ENCODE data around the gene TFAP2B.

Gene TFAP2B

GRCh38 chr6:50785921-50786320 lies 32.8 kb upstream of the TFAP2B start:
- Histone ChIP-seq H3K4me2 (ENCODE audit: low read length) (no peak overlapping the region), H3K27ac (ENCODE audit: low read depth, low read length, poor library complexity, severe bottlenecking) (no peak overlapping the region), H3K36me3 (ENCODE audit: insufficient read depth, low read length) (no peaks in the 10 kb centered on the region), H3K79me2 (ENCODE audit: insufficient read depth, low read length) (no peaks in the 10 kb centered on the region), H3K9ac (ENCODE audit: low read length) (no peak overlapping the region), H2AFZ (ENCODE audit: low read length) (no peak overlapping the region), H3F3A (ENCODE audit: insufficient read depth, low read length) (no peaks in the 10 kb centered on the region), H3K4me1 (ENCODE audit: insufficient read depth, low read length, severe bottlenecking) (no peaks in the 10 kb centered on the region), H3K9me2 (ENCODE audit: low read depth, low read length) (no peaks in the 10 kb centered on the region), H3K9me3 (ENCODE audit: low read length) (no peaks in the 10 kb centered on the region), H3K27me3 (ENCODE audit: insufficient read depth, low read length) (no peaks in the 10 kb centered on the region), H4K20me1 (ENCODE audit: insufficient read depth, low read length) (no peaks in the 10 kb centered on the region), H3K4me3 (ENCODE audit: low read depth, low read length, poor library complexity, severe bottlenecking) (no peak overlapping the region)
- TF ChIP-seq CTCF (IDR thresholded peaks at IDR 0.05; ENCODE audit: low read length) (no peak), EZH2 (IDR thresholded peaks at IDR 0.05; ENCODE audit: borderline replicate concordance, low read length) (no peak)

DNA sequence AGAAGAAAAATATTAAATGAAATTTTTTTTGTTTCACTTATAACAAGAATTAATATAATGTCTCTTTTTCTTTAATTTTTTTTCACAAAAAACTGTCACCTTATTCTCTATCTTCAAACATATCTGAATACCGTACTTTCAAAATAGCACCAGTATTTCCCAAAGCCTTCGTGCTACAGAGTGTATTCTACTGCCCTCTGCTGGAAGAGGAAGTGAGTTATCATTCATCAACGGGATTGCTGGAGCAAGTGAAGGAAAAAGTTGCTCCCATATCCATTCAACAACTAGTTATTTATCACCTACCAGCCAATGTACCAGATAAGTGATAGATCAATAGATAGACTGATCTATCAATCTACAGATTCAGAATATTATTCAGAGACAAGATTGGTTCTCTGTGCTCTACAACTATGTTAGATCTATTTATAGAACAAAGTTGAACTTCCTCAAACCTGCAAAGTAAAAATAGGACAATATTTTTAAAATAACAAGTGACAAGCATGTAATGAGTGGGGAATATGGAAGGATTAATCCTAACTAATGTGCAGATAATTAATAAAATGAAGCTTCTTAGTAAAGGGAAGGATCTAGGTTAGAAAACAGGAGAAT lies 26.7 kb upstream of the TFAP2B start:
- Histone ChIP-seq H3K27me3 (ENCODE audit: insufficient read depth, low read length) (no peaks in the 10 kb centered on the region), H3K4me2 (ENCODE audit: low read length) (no peak overlapping the region), H3F3A (ENCODE audit: insufficient read depth, low read length) (no peaks in the 10 kb centered on the region), H2AFZ (ENCODE audit: low read length) (no peak overlapping the region), H3K9me3 (ENCODE audit: low read length) (no peaks in the 10 kb centered on the region), H3K4me3 (ENCODE audit: low read depth, low read length, poor library complexity, severe bottlenecking) (no peak overlapping the region), H3K9ac (ENCODE audit: low read length) (no peak overlapping the region), H3K79me2 (ENCODE audit: insufficient read depth, low read length) (no peaks in the 10 kb centered on the region), H3K4me1 (ENCODE audit: insufficient read depth, low read length, severe bottlenecking) (no peaks in the 10 kb centered on the region), H4K20me1 (ENCODE audit: insufficient read depth, low read length) (no peaks in the 10 kb centered on the region), H3K36me3 (ENCODE audit: insufficient read depth, low read length) (no peaks in the 10 kb centered on the region), H3K27ac (ENCODE audit: low read depth, low read length, poor library complexity, severe bottlenecking) (no peak overlapping the region), H3K9me2 (ENCODE audit: low read depth, low read length) (no peaks in the 10 kb centered on the region)
- TF ChIP-seq CTCF (IDR thresholded peaks at IDR 0.05; ENCODE audit: low read length) (peak; percentile 78), EZH2 (IDR thresholded peaks at IDR 0.05; ENCODE audit: borderline replicate concordance, low read length) (no peak)

DNA sequence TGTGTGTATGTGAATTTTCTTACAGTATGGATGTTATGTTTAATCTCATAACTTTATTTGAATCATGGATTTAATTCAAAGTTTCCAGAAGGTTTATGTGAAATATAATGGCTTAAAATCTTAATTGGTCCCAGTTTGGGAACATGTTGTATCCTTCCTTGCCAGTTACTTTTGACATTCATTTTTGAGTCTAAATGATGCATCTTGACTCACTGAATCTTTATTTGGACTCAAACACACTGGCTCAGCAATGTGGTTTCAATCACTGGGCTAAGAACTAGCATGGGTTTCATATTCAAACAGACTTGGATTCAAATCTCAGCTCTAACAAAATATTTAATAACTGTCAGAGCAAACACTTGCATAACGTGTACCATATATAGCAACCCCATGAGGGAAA lies 25.9 kb upstream of the TFAP2B start:
- H3K9me3 ChIP-seq (ENCODE audit: low read length), result no peaks in the 10 kb centered on the region
- H3K9ac ChIP-seq (ENCODE audit: low read length), result no peak overlapping the region
- no peaks in the 10 kb centered on the region for H3F3A ChIP-seq (ENCODE audit: insufficient read depth, low read length)
- H3K4me1 ChIP-seq (ENCODE audit: insufficient read depth, low read length, severe bottlenecking), result no peaks in the 10 kb centered on the region
- no peak overlapping the region for H3K4me2 ChIP-seq (ENCODE audit: low read length)
- no peak overlapping the region for H3K4me3 ChIP-seq (ENCODE audit: low read depth, low read length, poor library complexity, severe bottlenecking)
- H3K79me2 ChIP-seq (ENCODE audit: insufficient read depth, low read length), result no peaks in the 10 kb centered on the region
- no peaks in the 10 kb centered on the region for H3K36me3 ChIP-seq (ENCODE audit: insufficient read depth, low read length)
- H3K27me3 ChIP-seq (ENCODE audit: insufficient read depth, low read length), result no peaks in the 10 kb centered on the region
- no peaks in the 10 kb centered on the region for H4K20me1 ChIP-seq (ENCODE audit: insufficient read depth, low read length)
- no peak overlapping the region for H2AFZ ChIP-seq (ENCODE audit: low read length)
- TF ChIP-seq EZH2 (IDR thresholded peaks at IDR 0.05; ENCODE audit: borderline replicate concordance, low read length) (no peak), CTCF (IDR thresholded peaks at IDR 0.05; ENCODE audit: low read length) (no peak)
- H3K27ac ChIP-seq (ENCODE audit: low read depth, low read length, poor library complexity, severe bottlenecking), result no peak overlapping the region
- no peaks in the 10 kb centered on the region for H3K9me2 ChIP-seq (ENCODE audit: low read depth, low read length)

Data from OCI-LY1 (cell line).